HG02943 (cell line): ENCODE measurements around the gene FN1.

Source experiments
- ATAC-seq: cut with Tn5 transposase; IDR thresholded peaks from one replicate; pipeline ENCODE4 v1.9.1; 2021; ENCODE audit warnings: mild to moderate bottlenecking, low read depth, moderate library complexity; ENCODE audit not compliant: unreplicated experiment

Gene FN1

DNA sequence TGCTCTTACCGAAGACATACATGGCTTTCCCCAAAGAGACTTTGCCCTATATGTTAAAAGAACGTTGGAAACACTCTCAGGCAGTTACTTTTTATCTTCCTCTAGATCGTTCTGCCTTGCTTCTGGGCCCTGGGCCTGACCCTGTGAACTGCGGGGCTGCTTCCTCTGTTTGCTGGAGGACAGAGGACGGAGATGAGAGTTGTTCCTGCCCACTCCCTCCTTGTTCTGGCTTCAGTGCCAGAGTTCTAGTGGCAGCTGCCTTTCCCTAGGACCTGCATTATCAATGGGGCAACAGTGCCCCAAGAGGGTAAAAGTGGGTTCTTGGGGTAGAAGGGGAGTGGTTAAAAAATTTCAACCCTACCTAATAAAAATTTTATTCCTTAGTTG is 6.5 kb upstream of the FN1 start:
- ATAC-seq = no peak

DNA sequence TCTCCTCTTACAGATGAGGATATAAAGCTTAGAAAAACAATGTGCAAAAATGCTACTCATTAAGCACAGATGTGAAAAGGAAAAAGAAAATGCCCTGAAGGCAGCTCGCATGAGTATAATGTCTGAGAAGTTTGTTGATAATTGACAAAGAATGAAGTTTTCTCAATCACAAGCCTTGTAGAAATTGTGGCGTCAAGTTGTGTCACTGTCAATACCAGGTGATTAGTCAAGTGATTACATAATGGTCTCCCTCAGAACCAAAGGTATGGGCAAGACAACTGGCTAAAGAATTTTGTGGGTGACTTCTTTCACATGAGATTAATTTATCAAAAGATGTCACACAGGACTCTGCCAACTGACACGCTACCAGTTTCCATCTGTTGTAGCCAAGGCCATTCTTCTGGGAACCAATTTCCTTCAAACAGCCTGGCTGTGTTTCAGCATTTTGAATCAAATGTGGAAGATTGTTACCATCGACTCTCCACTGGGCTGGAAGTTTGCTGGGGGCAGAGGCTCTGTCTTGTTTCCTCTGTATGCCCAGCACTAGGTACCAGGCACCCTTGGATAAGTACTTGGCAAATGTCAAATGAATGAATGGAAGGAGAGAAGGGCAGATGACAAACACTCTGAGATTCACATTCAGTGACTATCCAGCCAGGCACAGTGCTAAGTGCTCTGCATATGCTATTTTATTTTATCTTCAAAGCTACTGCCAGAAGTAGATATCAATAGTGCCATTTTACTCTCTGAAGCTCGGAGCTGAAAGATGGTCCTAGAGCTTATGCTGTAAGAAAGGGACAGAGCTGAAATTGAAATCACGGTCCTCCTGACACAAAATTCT is 5.9 kb upstream of the FN1 start:
- ATAC-seq = no peak

DNA sequence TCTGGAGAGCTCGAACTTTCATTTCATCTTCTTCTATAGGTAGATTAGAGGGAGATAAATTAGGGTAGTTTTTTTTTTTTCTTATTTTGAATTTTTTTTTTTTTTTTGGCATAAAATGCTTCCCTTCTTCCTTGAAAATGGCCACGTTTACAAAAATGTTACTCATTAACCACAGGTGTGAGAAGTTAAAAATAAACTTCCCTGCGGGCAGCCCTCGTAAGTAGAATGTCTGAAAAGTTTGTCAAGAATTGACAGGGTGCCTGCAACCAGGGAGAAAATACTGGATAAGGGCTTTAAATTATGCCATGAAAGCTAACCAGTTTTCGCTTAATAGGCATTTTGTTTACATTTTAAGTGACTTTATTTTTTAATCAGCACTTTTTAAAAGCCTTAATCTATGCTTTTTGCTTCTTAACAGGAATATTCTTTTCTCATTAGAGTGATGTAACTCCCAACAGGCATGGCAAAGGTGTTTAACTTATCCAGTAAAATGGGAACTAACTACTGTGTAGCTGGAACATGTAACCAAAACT is 4.2 kb upstream of the FN1 start:
- ATAC-seq = no peak

DNA sequence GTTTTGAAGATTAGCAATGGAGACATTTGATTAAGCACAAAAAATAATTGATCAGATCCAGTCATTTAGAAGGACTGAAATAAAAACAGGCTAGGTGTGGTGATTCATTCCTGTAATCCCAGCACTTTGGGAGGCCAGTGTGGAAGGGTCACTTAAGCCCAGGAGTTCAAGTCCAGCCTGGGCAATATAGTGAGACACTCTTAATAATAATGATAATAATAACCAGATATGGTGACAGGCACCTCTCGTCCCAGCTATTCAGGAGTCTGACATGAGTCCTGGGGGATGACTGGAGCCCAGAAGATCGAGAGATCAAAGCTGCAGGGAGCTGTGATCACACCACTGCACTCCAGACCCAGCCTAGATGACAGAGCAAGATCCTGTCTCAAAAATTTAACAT is 3.5 kb upstream of the FN1 start:
- no peak for ATAC-seq

DNA sequence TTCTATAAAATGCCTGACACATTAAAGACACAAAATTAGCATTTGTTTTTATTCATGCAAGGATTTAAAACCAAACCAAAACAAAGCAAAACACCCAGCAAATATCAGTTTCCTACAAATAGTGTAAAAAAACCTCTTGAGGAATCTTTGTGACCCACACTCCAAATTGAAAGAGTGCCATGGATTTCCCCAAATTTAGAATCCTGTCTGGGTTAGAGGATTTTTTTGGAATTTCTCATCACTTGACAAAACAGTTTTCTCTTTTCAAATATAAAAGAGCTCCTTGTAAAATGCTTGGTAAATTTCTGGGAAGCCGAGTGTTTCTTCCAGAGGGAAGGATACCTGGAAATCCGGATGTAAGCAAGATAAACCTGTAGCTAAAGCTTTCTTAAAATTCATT is 1.7 kb upstream of the FN1 start:
- no peak for ATAC-seq

DNA sequence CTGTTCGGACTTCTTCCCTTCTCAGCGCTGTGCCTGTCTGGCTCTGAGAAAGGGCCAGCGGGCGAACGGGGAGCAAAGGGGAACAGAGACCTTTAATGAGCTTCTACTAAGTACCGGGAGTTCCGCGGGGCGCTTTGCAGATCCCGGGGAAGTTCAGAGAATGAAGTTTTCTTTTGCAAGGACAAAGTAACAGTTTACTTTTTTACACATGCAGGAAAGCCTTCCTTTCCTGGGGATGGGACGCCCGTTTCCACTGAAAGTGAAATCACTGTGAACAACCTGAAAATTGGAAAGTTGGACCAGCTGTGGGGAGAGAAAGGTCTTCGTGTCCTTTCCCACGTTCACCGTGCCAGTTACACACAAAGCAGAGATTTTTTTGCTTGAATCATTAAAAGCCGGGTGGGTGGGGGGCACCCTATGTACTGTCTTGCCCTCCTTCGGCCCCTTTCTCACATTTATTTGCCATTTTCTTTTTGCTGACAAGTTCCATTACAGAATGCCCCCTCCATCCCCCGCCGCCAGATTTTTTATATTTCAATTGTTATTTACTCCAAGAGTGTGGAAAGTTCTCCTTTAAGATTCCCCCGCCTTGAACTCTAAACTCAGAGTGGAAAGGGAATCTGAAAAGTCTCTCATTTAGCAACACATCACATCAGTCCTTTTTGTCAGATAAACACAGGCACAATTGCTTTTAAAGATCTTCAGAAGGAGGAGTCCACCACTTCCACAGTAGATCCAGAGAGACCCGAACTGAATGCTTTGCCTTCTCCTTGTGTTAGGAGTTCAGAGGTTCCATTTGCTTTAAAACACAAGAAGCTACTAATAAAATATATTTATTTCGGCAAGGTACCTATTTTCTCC is 1.1 kb upstream of the FN1 start:
- ATAC-seq = no peak

DNA sequence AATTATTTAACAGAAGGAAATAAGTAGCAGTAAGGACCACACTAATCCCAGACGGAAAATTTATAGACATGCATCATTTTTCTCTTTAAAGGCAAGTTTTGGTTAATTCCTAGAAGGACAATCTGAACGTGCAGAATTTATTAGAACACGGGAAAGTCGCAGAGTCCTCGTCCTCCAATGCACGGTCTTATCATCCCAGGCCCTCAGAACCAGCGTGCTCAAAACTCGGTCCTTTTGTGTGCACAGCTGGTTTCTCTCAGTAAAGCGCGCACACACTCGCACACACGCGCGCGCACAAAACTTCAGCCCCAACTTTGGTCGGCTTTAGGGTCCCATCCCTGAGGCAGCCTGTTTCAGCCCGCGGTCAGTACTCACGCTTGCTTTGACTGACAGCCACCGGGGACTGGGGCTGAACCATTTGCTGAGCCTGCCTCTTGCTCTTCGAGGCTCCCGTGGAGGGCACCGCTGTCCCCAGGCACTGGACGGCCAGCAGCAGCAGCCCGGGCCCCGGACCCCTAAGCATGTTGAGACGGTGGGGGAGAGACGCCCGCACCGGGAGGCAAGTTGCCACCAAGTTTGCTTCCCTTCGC is 493 bp downstream of the FN1 start:
- no peak for ATAC-seq

DNA sequence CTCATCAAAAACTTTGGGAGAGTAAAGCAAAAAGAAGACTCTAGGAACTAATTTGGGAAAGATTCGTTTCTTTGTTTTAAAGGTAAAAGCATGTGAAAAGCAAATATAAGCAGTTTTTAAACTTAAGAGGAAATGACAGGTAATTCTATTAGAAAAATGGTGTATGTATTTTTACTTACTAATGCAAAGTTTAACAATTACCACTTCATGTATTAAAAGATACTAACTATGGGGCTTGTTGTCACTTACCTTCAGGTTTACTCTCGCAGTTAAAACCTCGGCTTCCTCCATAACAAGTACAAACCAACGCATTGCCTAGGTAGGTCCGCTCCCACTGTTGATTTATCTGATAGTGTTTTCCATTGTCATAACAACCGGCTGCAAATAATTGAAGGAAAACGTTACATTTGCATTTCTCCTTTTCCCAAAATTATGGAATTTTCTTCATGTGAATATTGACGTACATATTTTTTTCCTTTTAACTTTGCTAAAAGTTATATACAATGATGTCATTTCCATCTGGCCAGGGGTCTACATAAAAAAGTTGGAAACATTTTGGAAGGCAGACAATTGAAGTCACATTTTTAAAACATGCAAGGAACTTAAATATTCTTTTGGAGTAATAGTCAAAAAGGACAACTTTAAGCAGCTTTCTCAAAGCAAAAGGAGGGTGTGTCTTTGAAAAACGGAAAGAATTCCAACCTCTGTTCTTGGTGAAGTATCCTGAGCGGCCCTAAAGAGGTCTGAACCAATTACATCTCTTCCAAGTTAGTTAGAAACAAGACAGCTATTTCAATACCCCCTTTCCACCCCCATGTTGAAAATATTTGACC is 1.2 kb downstream of the FN1 start:
- no peak for ATAC-seq

DNA sequence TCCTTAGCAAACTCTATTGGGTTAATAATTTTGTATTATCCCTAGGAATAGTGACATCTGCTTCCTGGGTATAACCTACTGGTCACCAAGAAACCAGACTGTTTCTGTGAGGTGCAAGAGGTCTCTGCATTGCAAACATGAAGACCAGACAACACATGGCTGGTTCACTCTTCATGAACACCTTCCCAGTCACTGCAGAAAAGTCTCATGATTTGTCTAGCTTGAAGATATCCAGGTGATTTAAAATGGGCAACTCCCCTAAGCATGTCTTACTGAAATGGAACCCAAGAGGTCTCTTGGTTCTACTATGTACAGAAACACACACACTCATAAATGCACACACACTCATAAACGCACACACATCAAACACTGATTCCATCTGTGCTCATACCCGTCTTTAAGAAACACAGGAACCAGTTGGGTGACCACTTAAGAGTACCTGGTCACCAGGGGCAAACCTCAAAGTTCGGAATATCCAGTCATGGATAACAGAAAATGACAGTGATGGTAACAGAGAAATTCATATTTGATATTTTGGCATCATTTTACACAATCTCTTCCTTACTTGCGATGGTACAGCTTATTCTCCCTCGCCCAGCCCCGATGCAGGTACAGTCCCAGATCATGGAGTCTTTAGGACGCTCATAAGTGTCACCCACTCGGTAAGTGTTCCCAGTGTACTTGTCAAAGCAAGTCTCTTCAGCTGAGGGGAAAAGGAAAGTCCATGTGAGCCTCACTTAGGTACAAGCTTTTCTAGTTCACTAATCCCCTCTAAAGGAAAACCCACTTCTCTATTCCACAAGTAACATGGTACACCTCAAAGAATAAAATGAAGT is 2.9 kb downstream of the FN1 start:
- ATAC-seq = no peak

DNA sequence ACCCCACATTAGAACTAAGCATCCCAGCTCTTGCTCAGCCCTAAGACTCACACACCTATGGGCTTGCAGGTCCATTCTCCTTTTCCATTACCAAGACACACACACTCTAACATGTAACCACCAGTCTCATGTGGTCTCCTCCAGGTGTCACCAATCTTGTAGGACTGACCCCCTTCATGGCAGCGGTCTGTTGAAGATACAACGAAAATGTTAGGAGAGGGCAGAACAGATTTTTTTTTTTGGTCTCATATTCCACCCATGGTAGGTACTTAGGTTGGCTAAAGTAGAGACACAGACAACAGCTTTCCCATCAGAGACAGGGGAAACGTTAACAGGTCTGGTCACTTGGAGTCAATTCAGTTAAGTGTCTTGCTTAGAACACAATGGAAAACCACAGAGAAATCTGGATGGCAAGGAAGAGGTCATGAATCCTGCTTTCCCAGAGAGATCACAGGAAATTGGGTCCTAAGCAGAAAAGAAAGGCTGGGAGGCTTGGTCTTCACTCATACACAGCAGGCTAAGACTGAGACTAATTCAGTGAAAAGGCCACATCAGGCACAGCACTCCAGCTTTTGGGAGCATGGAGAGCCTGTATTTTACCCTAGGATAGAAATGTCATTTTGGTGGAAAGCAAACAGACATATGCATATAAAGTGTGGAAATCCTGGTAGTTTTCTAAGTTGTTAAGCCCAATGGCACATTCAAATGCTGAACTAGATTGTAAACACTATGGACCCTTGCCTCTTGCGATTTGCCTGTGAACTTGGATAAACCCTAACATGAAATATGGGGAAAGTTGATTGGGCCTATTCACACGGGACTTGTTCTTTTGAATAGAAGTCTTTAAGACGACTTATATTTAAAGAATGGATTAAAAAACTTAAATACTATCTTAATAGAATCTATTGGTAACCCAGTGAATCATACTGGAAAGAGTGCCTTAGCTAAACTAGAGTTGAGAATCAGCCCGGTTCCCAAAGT is 3.8 kb downstream of the FN1 start:
- ATAC-seq = no peak

DNA sequence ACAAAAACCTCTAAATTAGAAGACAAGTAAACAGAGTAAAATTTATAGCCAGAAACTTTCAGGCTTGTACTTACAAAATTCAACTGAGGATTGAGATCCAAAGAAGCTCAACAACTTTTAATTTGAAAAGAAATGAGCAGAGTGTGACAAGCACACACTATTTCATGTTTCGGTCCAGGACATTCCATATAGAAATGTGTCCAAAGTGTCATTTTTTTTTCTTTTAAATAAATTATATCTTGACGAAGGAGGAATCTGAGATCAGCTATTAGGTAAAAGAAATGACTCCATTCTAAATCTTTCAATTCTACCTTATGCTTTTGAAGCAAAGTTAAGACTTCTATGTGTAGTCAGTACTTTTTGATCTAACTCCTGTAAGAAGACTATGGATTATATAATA is 4.6 kb downstream of the FN1 start:
- ATAC-seq = no peak

DNA sequence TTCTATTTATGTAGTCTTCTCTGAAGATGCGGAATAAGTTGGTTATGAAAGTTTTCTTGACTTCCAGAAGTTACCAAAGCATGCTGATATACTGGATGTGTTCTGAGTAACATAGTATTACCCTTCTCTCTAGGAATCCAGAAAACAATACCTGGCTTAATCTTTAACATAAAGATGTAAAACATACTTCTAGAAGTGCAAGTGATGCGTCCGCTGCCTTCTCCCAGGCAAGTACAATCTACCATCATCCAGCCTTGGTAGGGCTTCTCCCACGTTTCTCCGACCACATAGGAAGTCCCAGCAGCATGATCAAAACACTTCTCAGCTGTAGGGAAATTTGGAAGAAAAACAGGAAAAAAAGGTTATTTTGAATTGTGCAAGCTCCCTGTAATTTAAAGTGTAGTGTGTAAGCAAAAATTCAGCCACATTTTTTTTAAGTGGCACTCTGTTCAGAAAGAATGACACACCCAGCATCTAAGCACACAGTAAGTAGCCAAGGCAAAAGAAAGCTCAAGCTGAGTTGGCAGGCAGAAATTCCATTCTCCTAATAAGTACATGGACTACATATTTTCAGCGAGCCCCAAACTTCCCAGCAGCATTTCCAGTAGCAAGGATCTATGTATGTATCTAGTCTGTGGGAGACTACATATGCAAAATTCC is 5.2 kb downstream of the FN1 start:
- ATAC-seq = no peak

DNA sequence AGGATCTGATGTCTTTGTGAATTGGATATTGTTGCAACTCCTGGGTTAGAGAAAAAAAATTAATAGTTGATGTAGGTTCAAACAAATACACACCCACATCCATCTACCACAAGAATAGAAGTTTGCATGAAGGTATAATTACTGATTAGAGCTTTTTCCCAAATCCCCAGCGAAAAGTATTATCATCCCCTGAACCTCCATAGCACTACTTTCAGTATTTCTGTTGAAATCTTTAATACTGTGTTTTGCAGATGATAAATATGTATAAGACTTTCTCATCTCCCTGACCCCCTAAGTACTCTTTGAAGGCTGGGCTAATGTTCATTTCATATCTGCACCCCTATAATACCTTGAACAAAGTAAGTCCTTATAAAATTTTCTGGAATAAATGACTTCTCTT is 6.4 kb downstream of the FN1 start:
- no peak for ATAC-seq

DNA sequence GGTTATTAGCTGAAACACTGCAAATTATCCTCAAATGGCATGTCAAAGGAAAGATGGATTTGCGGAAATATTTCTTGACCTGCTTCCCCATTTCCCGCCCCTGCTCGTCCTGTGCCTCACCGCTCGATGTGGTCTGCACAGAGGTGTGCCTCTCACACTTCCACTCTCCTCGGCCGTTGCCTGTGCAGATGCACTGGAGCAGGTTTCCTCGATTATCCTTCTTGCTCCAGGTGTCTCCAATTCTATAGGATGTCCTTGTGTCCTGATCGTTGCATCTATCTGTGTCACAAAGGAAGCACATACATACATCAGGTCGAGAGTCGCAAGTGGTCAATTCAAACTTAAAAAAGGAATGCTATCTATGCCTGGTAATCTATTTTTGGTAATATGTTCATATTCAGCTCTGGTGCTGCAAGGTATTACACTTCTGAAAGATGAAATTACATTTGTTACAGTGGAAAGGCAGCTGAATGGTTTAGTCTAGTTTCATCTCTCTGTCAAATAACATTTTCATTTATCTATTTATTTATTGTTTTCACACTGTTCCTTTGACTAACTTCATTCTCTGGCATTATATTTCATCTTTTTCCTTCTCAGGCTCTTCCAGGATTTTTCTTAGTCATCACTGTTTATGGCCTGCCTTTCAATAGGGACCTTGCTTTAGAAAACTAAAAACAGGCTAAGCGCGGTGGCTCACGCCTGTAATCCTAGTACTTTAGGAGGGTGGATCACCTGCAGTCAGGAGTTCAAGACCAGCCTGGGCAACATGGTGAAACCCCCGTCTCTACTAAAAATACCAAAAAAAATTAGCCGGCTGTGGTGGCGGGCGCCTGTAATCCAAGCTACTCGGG is 7.6 kb downstream of the FN1 start:
- ATAC-seq = no peak

DNA sequence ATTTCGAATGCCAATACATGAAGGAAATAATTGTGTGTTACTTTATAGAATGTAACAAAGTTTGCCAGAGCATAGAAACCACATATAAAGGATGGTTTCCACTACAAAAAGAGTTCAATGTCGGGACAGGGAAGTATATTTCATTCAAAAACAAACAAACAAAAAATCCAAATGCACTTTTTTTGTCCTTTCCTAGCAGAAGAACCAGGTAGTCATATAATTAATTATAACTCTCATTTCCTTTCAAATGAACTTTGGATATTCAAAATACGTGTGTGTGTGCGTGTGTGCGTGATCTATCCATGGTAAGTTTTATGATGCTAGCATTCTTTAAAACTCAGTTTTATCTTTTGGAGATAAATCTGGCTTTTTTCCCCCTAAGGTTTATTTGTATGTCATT is 8.3 kb downstream of the FN1 start:
- no peak for ATAC-seq

DNA sequence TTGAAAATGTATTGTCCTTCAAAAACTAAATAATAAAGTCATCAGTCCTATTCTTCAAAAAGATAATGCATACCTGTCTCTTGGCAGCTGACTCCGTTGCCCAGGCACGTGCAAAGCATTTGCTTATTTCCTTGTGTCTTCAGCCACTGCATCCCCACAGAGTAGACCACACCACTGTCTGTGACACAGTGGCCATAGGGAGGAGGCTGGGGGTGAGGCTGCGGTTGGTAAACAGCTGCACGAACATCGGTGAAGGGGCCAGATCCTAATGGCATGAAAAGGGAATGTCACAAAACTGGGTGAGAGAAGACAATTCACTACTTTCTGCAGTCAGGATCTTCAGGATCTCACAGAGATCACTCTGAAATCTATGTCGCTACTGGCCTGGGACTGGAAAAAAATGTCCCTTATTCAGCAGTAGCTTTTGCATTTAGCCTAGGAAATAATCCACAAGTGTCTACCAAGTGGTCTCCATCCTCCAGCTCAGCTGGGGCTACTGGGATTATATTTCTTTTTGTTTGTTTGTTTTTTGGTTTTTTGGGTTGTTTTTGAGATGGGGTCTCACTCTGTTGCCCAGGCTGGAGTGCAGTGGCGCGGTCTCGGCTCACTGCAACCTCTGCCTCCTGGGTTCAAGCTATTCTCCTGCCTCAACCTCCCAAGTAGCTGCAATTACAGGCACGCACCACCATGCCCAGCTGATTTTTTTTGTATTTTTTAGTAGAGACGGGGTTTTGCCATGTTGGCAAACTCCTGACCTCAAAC is 10.7 kb downstream of the FN1 start:
- ATAC-seq = no peak
